Neural progenitor cell (in vitro differentiated cells): Measurements from ENCODE around the gene UMAD1. TPM values are rescaled to one million over a fixed set of nuclear protein-coding genes. Genes with fewer than 3 reads are reported as not detected.

Experiments used
- DNase-seq: peaks from one replicate; pipeline ENCODE4 v3.0.0-alpha.2; 2016; ENCODE audit warnings: low spot score
- H2AFZ ChIP-seq: fragments of 200-600 bp; sonication (generic); replicated peaks from 2 replicates; pipeline ENCODE4 v1.6.1; 2016; ENCODE audit warnings: antibody characterized with exemption
- H3F3A ChIP-seq: fragments of 200-600 bp; sonication (generic); 2 replicates; pipeline ENCODE4 v1.6.1; 2016; ENCODE audit warnings: antibody characterized with exemption, low read depth
- H3K27ac ChIP-seq: fragments of 200-600 bp; sonication (generic); 2 replicates; pipeline ENCODE4 v1.5.1; 2016; ENCODE audit warnings: mild to moderate bottlenecking
- H3K27me3 ChIP-seq: fragments of 200-600 bp; sonication (generic); 2 replicates; pipeline ENCODE4 v1.6.1; 2016; ENCODE audit warnings: mild to moderate bottlenecking, moderate library complexity
- H3K36me3 ChIP-seq: fragments of 200-600 bp; sonication (generic); 2 replicates; pipeline ENCODE4 v1.5.1; 2016
- H3K4me1 ChIP-seq: fragments of 200-600 bp; sonication (generic); 2 replicates; pipeline ENCODE4 v1.6.1; 2016; ENCODE audit warnings: mixed run types
- H3K4me2 ChIP-seq: fragments of 200-600 bp; sonication (generic); 2 replicates; pipeline ENCODE4 v1.6.1; 2016
- H3K4me3 ChIP-seq: fragments of 200-600 bp; sonication (generic); 2 replicates; pipeline ENCODE4 v1.5.1; 2016
- H3K79me2 ChIP-seq: fragments of 200-600 bp; sonication (generic); 2 replicates; pipeline ENCODE4 v1.6.1; 2016; ENCODE audit warnings: low read depth
- H3K9ac ChIP-seq: fragments of 200-600 bp; sonication (generic); 2 replicates; pipeline ENCODE4 v1.6.1; 2016
- H3K9me3 ChIP-seq: fragments of 200-600 bp; sonication (generic); 2 replicates; pipeline ENCODE4 v1.5.1; 2016; ENCODE audit warnings: low read depth
- H4K20me1 ChIP-seq: fragments of 200-600 bp; sonication (generic); 2 replicates; pipeline ENCODE4 v1.6.1; 2016; ENCODE audit warnings: low read depth
- H3K27ac Mint-ChIP-seq: 3 replicates; pipeline ENCODE4 v1.8.0; 2021; ENCODE audit warnings: mixed read lengths
- H3K27me3 Mint-ChIP-seq: 2 replicates; pipeline ENCODE4 v1.8.0; 2022; ENCODE audit warnings: low read depth, mild to moderate bottlenecking, inconsistent platforms, moderate library complexity, mixed read lengths; ENCODE audit not compliant: insufficient read depth
- H3K36me3 Mint-ChIP-seq: 3 replicates; pipeline ENCODE4 v1.8.0; 2021; ENCODE audit warnings: mixed read lengths
- H3K4me1 Mint-ChIP-seq: 3 replicates; pipeline ENCODE4 v1.8.0; 2021; ENCODE audit warnings: mixed read lengths
- H3K4me3 Mint-ChIP-seq: 3 replicates; pipeline ENCODE4 v1.8.0; 2021; ENCODE audit warnings: mild to moderate bottlenecking, moderate library complexity, mixed read lengths
- H3K9me3 Mint-ChIP-seq: 3 replicates; pipeline ENCODE4 v1.8.0; 2020; ENCODE audit warnings: mixed read lengths
- EZH2 ChIP-seq: fragments of 200-600 bp; sonication (generic); IDR thresholded peaks from 2 replicates; pipeline ENCODE4 v1.6.1; 2017; ENCODE audit warnings: antibody characterized with exemption, mild to moderate bottlenecking, moderate library complexity
- EZH2phosphoT487 ChIP-seq: fragments of 200-600 bp; sonication (generic); IDR thresholded peaks from 2 replicates; pipeline ENCODE4 v1.6.1; 2017; ENCODE audit warnings: antibody characterized with exemption
- total RNA-seq: library from RNA; depleted of rRNA; stranded (reverse); fragments of >200 nt; gene quantifications from 2 replicates; pipeline ENCODE4 v1.2.3, GENCODE V29; 2015; ENCODE audit warnings: low replicate concordance
- TF ChIP-seq, protein P1 (sequence below): fragments of 200-600 bp; sonication (generic); IDR thresholded peaks from 2 replicates; pipeline ENCODE4 v1.5.1; 2017; ENCODE audit warnings: antibody characterized with exemption, mild to moderate bottlenecking

UMAD1 gene
- total RNA-seq, 1 donor from 2014 or later: 23.0 TPM

DNA sequence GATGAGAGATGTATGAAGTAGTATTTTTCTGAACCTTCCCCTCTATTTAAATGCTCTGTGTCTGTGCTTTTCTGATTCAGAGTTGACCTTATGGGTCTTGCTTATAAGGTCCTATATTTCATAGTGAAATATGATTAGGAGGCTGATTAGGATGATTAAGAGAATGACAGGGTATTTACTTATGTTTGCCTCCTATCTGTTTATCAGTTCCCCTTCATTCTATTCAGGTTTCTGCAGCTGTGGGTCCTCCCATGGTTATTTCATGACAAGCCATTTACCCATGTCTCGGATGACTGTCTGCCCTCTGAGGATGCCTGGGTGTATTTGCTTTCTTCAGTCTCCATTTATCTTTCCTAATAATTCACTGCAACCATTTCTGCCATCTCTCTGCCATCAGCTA lies 61.0 kb downstream of the UMAD1 start:
- no peak overlapping the region for H3K4me3 Mint-ChIP-seq
- Histone ChIP-seq H3K4me1 (no peaks in the 10 kb centered on the region), H4K20me1 (no peaks in the 10 kb centered on the region), H3K4me2 (no peak overlapping the region), H3K9ac (no peak overlapping the region), H3K27ac (no peak overlapping the region), H3K79me2 (no peaks in the 10 kb centered on the region), H3K9me3 (no peaks in the 10 kb centered on the region), H3F3A (no peaks in the 10 kb centered on the region), H3K27me3 (no peaks in the 10 kb centered on the region), H3K4me3 (no peak overlapping the region), H2AFZ (no peak overlapping the region), H3K36me3 (no peaks in the 10 kb centered on the region)
- H3K9me3 Mint-ChIP-seq: no peaks in the 10 kb centered on the region
- TF ChIP-seq EZH2: no peak
- TF ChIP-seq, protein P1, sequence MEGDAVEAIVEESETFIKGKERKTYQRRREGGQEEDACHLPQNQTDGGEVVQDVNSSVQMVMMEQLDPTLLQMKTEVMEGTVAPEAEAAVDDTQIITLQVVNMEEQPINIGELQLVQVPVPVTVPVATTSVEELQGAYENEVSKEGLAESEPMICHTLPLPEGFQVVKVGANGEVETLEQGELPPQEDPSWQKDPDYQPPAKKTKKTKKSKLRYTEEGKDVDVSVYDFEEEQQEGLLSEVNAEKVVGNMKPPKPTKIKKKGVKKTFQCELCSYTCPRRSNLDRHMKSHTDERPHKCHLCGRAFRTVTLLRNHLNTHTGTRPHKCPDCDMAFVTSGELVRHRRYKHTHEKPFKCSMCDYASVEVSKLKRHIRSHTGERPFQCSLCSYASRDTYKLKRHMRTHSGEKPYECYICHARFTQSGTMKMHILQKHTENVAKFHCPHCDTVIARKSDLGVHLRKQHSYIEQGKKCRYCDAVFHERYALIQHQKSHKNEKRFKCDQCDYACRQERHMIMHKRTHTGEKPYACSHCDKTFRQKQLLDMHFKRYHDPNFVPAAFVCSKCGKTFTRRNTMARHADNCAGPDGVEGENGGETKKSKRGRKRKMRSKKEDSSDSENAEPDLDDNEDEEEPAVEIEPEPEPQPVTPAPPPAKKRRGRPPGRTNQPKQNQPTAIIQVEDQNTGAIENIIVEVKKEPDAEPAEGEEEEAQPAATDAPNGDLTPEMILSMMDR: no peak
- no peak for TF ChIP-seq EZH2phosphoT487
- H3K36me3 Mint-ChIP-seq: no peaks in the 10 kb centered on the region
- no peaks in the 10 kb centered on the region for H3K27me3 Mint-ChIP-seq
- no peak overlapping the region for H3K27ac Mint-ChIP-seq
- peaks cover 4% of the 10 kb centered on the region for H3K4me1 Mint-ChIP-seq
- DNase-seq: no peak

DNA sequence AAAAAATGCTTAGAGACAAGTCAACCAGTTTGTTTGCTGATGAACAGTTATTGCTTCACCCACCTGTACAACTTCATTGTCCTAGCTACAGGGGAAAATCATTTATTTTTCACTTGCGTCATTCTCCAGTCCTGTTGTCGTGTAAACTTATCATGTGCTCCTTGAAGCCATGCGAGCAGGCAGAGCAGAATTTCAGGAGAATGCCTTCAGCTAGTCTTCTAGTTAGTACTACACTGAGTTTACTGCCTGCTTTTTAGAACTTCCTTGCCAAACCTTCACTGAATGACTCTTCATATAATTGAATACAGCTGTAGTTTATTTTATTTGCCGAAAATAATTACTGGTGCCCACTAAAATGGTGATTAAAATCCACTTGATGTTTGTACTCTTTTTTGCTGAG lies 62.3 kb downstream of the UMAD1 start:
- Histone ChIP-seq H3K4me3 (no peak overlapping the region), H2AFZ (no peak overlapping the region), H3F3A (no peaks in the 10 kb centered on the region), H3K4me1 (peaks cover 5% of the 10 kb centered on the region), H3K9me3 (no peaks in the 10 kb centered on the region), H3K27me3 (no peaks in the 10 kb centered on the region), H4K20me1 (no peaks in the 10 kb centered on the region), H3K79me2 (no peaks in the 10 kb centered on the region), H3K9ac (no peak overlapping the region), H3K36me3 (no peaks in the 10 kb centered on the region), H3K27ac (no peak overlapping the region), H3K4me2 (no peak overlapping the region)
- peaks cover 11% of the 10 kb centered on the region for H3K4me1 Mint-ChIP-seq
- no peaks in the 10 kb centered on the region for H3K36me3 Mint-ChIP-seq
- no peaks in the 10 kb centered on the region for H3K27me3 Mint-ChIP-seq
- H3K4me3 Mint-ChIP-seq: no peak overlapping the region
- DNase-seq: no peak
- no peak for TF ChIP-seq EZH2
- TF ChIP-seq, protein P1: no peak
- no peak for TF ChIP-seq EZH2phosphoT487
- H3K9me3 Mint-ChIP-seq: no peaks in the 10 kb centered on the region
- H3K27ac Mint-ChIP-seq: no peak overlapping the region

DNA sequence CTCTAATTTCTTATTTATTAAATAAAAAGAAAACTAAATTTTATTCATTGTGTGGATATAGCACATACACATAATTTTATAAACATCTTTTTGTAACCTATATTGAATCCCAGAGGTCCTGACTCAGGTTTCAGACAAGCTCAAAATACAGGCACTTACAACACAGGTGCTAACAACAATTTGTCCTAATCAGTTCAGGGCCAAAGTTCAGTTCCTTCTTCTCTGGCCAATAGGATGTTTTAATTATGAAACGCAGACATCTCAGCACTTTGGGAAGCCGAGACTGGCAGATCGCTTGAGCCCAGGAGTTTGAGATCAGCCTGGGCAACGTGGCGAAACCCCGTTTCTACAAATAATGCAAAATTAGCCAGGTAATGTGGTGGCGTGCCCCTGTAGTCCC lies 62.9 kb downstream of the UMAD1 start:
- H3K27me3 ChIP-seq: no peaks in the 10 kb centered on the region
- Mint-ChIP-seq H3K27me3 (no peaks in the 10 kb centered on the region), H3K27ac (peak overlapping the region; percentile 38), H3K4me1 (peaks cover 15% of the 10 kb centered on the region), H3K9me3 (no peaks in the 10 kb centered on the region), H3K36me3 (no peaks in the 10 kb centered on the region), H3K4me3 (no peak overlapping the region)
- no peak overlapping the region for H2AFZ ChIP-seq
- no peak overlapping the region for H3K4me3 ChIP-seq
- no peaks in the 10 kb centered on the region for H3K9me3 ChIP-seq
- H4K20me1 ChIP-seq: no peaks in the 10 kb centered on the region
- TF ChIP-seq EZH2phosphoT487 (no peak), EZH2 (no peak)
- TF ChIP-seq, protein P1: no peak
- peaks cover 1% of the 10 kb centered on the region for H3F3A ChIP-seq
- H3K4me2 ChIP-seq: no peak overlapping the region
- peaks cover 10% of the 10 kb centered on the region for H3K4me1 ChIP-seq
- no peak for DNase-seq
- H3K36me3 ChIP-seq: no peaks in the 10 kb centered on the region
- H3K9ac ChIP-seq: no peak overlapping the region
- no peak overlapping the region for H3K27ac ChIP-seq
- H3K79me2 ChIP-seq: no peaks in the 10 kb centered on the region

DNA sequence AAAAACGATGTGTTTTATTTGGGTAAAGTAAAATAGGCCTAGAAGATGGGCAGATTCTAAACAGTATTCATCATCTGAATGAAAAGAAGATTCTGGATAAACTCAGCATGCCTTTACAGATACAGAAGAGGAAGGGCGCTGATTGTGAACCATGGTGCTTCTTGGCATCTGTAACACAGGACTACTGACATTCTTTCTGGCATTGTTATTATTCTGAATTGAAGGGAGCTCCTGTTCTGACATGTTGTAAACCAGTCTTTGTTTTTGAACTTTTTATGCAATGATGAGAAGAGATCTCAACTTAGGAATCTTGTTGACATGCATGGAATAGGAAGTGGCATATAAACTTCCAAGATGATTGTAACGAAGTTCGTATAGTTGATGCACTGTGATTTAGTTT lies 64.3 kb downstream of the UMAD1 start:
- no peak overlapping the region for H3K27ac ChIP-seq
- TF ChIP-seq, protein P1: no peak
- TF ChIP-seq EZH2phosphoT487 (no peak), EZH2 (no peak)
- DNase-seq: no peak
- no peaks in the 10 kb centered on the region for H3K27me3 Mint-ChIP-seq
- no peaks in the 10 kb centered on the region for H3K9me3 Mint-ChIP-seq
- H3K9me3 ChIP-seq: no peaks in the 10 kb centered on the region
- H3K4me1 Mint-ChIP-seq: peaks cover 25% of the 10 kb centered on the region
- H3K4me3 Mint-ChIP-seq: no peak overlapping the region
- H3K79me2 ChIP-seq: no peaks in the 10 kb centered on the region
- H3K36me3 Mint-ChIP-seq: no peaks in the 10 kb centered on the region
- no peak overlapping the region for H2AFZ ChIP-seq
- no peaks in the 10 kb centered on the region for H3K36me3 ChIP-seq
- no peak overlapping the region for H3K27ac Mint-ChIP-seq
- H3K9ac ChIP-seq: no peak overlapping the region
- no peaks in the 10 kb centered on the region for H3K27me3 ChIP-seq
- H3K4me2 ChIP-seq: no peak overlapping the region
- no peak overlapping the region for H3K4me3 ChIP-seq
- H4K20me1 ChIP-seq: peaks cover 5% of the 10 kb centered on the region
- peaks cover 21% of the 10 kb centered on the region for H3K4me1 ChIP-seq
- peaks cover 7% of the 10 kb centered on the region for H3F3A ChIP-seq
